GM12891 (cell line): ENCODE measurements around the gene PHOSPHO2.

ENCODE experiments used
- POLR2A ChIP-seq: IDR thresholded peaks from 2 replicates; pipeline ENCODE4 v1.6.1; 2011; ENCODE audit warnings: low read depth, low read length, control low read depth
- POLR2AphosphoS5 ChIP-seq: IDR thresholded peaks from 2 replicates; pipeline ENCODE4 v1.6.1; 2011; ENCODE audit warnings: low read depth, low read length, control low read depth
- POU2F2 ChIP-seq: IDR thresholded peaks from 2 replicates; pipeline ENCODE4 v1.6.1; 2011; ENCODE audit warnings: low read depth, mild to moderate bottlenecking, control low read depth, low read length, moderate library complexity
- TAF1 ChIP-seq: IDR thresholded peaks from 2 replicates; pipeline ENCODE4 v1.6.1; 2011; ENCODE audit warnings: low read depth, low read length, control low read depth

DNA sequence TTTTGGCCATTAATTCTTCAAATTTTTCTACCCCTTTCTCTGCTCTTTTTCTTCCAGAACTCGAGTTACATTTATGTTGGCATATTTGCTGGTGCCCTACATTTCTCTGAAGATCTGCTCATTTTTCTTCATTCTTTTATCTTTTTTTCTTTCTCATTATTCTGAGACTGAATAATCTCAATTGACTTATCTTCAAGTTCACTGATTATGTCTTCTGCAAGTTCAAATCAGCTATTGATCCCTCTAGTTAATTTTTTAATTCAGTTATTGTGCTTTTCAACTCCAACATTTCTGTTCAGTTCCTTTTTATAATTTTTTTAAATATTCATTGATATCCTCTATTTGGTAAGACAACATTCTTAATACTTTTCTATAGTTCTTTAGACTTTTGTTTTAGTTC, 3.3 kb upstream of the PHOSPHO2 start:
- no peak for TF ChIP-seq POLR2A
- TF ChIP-seq POLR2AphosphoS5, result no peak
- TF ChIP-seq TAF1, result no peak
- TF ChIP-seq POU2F2, result no peak
